ENCODE results near the gene SGSH.

Gene SGSH

DNA sequence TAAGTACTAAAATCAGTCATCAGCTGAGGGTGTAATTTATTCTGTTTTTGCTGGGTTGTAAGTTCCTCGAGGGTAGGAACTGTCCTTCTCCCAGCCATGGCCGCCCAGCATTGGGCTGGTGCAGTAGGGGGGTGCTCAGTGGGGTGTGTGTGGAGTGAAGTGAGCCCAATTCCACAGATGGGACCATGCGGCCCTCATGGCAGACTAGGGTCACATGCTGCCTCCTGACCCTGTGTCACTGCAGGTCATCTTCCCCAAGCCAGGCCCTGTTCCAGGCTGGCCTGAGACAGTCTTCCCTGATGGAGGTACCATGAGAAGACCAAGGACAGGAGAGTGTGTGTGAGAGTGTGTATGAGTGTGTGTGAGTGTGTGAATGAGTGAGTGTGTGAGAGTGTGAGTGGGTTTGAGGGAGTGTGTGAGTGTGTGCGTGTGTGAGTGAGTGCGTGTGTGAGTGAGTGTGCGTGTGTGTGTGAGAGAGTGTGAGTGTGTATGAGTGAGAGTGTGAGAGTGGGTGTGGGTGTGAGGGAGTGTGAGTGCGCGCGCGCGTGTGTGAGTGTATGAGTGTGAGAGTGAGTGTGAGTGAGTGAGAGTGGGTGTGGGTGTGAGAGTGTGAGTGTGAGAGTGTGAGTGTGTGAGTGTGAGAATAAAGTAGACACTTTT is 3.8 kb upstream of the SGSH start:
- no peak for DNase-seq

DNA sequence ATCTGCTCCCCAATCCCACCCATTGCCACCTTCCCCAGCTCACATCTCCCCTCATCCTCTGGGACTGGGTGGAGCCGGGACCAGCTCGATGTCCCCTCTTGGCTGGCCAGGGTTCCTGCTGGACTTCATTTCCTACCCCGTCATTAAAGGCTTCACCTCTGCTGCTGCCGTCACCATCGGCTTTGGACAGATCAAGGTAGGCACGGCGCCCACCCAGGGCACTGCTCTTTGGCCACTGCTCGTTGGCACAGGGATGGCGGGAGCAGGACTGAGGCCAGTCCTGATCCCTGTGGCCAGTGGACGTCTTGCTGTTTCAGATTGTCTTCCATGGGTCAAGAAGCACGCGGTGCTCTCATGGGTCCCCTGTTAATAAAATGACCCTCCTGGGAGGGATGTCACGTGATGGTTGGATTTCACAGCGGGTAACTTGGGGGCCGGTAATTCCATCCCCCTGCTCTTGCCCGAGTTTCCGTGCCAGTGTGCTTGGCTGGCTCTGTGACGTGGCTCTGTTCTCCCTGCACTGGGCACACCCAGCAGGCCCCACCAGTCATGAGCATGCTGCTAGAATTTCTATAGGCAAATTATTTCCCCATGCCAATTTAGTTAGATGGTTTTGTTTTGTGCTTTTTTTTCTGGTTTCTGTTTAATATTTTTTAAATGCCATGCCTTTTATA is 3.1 kb upstream of the SGSH start:
- no peak for DNase-seq

DNA sequence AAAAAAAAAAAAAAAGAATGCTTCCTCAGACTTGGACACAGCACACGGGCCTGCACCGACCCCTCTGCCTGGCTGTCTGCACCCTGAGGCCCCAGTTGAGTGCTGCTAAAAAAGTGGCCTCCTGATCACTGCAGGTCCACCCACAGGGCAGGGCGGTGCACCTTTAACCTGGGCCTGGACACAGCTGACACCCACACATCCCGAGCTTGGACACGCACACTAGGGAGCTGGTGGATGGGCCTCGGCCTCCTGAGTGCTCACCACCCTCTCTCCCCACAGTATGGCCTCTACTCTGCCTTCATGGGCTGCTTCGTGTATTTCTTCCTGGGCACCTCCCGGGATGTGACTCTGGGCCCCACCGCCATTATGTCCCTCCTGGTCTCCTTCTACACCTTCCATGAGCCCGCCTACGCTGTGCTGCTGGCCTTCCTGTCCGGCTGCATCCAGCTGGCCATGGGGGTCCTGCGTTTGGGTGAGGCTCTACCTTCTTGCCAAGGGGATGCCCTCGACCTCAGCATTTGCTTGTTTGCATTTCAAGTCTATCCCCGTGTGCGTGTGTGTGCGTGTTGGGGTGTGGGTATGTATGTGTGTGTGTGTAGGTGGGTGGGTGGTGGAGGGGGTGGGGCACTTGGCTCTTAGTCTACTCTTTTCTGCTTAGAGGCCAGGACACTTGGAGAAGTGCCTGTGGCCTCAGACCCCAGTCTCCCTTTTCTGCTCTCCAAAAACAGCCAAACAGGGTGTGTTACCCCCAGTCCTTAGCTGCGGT is 2.4 kb upstream of the SGSH start:
- no peak for DNase-seq

DNA sequence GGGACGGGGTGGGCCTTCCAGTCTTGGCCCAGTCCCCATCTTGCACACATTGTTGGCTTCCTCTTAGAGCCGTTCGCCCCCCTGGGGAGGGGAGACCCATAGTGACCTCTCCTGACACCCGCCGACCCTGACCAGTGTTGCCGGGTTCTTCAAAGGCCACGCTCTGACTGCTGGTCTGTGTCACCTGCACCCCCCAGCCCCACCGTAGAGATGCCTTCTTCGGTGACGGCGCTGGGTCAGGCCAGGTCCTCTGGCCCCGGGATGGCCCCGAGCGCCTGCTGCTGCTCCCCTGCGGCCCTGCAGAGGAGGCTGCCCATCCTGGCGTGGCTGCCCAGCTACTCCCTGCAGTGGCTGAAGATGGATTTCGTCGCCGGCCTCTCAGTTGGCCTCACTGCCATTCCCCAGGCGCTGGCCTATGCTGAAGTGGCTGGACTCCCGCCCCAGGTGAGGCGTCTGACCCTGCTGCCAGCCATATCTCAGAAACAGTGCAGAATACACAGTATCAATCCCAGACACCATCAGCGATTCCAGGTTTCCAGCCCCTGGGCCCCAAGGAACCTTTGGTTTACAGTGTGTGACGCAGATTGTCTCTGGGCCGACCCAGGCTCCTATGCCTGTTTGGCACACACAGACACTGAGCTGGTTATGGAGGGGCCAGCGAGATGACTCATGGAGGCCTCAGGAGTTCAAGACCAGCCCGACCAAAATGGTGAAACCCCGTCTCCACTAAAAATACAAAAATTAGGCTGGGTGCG is 1.4 kb upstream of the SGSH start:
- DNase-seq, result no peak

DNA sequence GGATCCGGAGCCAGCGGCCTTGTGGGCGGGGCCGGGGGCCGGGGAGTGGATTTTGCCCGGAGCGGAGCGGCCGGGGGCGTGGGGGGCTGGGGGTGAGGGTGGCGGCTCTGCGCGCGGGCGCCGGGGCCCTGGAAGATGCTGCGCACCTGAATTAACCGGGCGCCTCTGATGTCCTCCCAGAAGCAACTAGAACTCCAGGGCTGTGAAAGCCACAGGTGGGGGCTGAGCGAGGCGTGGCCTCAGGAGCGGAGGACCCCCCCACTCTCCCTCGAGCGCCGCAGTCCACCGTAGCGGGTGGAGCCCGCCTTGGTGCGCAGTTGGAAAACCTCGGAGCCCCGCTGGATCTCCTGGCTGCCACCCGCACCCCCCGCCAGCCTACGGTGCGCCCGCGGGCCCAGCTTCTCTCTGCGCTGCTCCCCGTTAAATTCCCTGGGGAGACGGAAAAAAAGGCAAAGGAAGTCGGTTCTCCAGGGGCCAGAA is 643 bp upstream of the SGSH start:
- no peak for DNase-seq

DNA sequence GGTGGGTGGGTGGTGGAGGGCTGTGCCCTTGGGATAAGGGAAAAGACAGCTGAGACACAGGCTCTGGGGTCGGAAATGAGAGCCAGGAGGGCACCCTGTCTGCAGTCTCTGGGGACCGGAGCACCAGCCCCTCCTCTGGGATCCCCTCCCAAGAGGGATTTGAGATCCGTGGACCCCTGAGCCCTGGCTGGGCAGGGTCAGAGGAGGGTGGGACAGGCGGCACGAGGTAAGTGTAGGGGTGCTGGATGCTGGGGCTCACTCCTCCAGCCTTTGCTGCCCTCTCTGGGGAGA is 425 bp downstream of the SGSH start:
- no peak for DNase-seq

DNA sequence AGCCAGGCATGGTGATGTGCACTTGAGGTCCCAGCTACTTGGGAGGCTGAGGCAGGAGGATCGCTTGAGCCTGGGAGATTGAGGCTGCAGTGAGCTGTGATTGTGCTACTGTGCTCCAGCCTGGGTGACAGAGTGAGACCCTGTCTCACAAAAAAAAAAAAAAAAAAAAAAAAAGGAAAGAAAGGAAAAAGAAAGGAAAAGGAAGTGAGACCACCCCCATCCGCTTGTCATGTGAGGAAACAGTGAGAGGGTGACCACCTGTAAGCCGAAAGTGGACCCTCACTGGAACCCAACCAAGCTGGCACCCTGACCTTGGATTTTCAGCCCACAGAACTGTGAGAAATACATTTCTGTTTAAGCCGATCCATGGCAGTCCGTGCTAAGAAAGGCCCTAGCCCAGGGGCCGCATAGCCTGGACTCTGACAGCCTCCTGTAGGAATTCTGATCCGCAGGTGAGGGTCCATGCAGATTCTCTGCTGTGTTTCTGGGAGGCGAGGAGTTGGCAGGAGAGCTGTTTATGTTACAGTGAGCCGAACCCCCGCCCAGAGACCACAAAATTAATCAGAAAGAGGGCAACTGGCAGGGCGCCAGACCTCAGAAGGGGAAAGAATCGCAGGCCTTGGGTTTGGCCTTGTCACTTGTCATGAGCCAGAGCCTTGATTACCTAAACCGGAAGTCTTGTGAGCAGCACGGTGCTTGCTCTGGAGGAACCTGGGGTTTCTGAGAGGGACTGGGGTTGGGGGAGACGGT is 945 bp downstream of the SGSH start:
- DNase-seq, result no peak

DNA sequence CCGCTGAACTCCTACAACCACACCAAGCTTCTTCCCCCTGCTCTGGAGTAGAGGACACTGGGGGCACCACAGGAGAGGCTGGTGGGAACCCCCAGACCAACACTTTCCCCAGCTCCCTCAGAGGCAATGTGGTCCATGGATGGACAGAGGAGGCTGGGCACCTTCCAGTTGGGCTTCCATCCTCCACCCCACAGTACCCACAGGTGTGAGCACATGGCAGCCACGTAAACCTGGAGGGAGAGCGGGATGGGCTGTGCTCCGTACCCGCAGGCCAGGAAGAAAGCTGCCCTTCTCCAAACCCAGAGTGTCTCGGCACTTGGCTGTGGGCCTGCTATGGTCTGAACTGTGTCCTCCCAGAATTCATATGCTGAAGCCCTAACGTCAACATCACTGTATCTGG is 1.7 kb downstream of the SGSH start:
- DNase-seq, result no peak

DNA sequence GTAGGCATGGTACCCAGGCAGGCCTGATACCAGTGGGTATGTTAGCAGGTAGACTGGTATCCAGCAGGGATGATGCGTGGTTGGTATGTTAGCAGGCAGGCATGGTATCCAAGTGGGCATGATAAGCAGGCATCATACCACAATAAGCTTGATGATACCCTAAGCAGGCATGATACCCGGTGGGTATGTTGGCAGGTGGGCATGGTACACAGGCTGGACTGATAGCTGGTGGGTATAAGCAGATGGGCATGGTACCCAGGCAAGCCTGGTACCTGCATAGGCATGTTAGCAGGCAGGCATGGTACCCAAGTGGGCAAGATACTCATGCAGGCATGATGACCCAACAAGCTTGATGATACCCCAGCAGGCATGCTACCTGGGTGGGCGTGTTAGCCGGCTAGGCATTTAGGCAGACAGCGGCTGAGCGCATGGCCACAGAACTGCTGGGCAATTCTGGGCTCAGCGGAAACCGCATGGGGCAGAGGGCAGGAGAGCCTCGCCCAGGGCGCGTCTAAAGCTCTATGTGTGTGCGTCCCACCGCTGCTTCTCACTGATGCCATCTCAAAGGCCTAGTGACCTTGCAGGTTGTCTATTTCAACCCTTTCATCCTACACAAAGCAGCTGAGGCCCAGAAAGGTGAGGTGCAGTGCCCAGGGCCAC is 2.3 kb downstream of the SGSH start:
- no peak for DNase-seq

DNA sequence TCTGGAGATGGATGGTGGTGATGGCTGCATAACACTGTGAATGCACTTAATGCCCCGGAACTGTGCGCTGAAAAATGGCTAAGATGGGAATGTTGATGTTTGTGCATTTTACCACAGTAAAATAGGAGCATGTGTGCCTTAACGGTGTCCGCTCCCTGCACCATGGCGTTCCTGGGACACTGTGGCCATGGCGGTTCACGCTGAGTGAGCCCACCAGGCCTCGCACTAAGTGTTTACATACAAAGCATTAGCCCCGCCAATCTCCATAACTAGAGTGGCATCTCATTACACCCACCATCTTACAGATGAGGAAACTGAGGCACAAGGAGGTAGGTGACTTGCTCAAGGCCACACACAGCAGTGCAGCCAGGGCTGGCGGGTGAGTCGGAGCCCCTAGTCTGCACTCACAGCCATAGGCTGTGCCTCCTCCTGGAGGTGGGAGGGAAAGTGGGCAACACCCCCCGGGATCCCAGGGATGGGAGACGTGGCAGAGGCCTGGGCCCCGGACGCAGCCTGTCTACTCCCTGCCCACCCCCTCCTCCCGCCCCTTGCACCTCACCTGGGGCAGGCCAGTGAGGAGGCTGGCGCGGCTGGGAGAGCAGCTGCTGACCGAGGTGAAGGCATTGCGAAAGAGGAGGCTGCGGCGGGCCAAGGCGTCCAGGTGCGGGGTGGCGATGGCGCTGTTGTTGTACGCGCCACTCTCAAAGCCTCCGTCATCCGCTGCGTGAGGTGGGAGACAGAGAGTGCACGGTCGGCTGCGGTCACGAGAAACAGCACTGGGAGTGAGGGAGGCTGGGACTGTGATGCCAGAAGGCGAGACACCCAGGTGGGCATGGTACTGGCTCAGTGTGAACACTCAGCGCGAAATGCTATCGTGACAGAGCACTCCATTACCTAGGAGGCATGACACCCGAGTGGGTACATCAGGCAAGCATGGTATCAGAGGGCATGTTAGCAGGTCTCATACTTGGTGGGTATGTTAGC is 3.4 kb downstream of the SGSH start:
- no peak for DNase-seq

DNA sequence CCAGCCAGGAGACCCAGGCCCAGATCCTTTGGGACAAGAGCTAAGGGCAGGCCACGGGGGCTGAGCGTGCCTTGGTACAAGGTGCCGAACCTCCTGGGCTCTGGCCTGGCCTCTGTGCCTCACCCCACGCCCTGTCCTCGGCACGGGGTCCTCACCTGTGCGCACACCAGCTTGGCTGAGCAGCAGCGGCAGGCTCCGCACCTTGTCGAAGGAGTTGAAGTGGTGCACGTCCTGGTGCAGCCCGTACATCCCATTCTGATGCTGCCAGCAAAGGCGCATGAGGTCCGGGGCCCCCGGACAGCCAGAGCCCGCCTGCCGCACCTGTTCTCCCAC is 5.3 kb downstream of the SGSH start:
- DNase-seq, result no peak

DNA sequence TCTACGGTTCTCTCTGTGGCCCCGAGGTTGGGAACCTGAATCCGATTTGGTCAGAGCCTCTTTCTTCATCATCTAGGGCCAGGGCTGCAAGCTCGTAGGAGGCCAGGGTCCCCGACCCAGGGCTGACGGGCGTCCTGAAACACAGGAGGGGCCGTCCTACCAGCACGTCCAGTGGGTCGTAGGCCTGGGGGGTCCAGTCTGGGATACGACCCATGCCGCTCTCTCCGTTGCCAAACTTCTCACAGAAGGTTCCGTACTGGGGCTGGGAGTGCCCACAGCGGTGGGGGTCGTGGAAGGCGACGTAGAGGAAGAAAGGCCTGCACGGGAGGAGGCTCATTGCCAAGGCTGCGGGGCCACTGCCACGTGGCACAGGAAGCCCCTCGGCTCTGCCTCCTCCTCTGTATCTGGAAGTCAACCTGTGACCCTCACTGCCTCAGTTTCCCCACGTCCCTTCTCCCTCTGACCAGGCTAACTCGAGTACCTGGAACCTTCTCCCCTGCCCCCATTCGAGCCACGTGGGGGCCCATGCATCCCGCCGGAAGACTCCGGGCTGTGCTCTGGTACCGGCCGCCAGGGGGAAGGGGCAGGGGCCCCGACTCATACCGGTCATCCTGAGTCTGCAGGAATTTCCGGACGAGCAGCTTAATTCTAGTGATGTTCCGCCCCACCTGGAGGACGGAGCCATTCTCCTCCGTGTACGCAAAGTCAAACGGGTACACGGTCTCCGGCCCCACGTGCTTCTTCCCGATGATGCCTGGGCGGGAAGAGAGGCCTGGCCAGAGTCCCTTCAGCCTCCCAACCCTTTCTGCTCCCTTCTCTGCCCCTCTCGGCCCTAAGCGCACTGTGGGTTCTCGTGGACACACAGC is 5.9 kb downstream of the SGSH start:
- no peak for DNase-seq

DNA sequence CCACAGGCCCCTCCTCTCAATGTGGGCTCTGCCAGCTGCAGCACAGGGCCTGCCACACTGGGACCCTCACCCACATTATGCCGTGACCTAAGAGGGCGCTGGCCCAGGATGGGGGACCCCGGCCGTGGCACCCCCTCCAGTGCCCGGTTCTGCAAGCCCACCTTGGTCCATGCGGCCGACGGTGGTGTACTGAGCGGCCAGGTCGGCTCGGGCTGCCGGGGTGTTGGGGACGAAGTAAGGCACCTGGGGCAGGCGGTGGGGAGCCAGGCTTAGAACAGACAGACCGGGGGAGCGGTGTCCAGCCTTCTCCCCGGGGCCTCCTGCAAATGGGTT is 6.5 kb downstream of the SGSH start:
- DNase-seq, result no peak

DNA sequence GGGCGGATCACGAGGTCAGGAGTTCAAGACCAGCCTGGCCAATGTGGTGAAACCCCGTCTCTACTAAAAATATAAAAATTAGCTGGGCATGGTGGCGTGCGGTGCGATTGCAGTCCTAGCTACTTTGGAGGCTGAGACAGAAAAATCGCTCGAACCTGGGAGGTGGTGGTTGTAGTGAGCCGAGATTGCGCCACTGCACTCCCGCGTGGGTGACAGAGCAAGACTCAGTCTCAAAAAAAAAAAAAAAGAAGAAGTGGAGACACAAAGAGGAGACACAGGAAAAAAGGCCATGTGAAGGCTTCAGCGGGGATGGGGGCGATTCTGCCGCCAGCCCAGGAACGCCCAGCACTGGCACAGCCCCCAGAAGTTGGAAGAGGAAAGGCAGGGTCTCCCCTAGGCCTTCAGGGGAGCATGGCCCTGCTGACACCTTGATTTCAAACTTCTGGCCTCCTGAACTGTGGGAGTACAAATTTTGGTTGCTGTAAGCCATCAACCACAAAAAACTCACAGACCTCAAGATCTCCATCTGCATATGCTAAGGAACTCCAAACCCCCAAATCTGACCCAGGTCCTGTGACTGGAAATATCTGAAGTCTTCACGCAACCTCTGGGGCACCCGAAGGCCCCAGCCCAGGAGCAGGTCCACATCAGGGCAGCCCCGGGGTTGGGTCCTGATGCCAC is 7.0 kb downstream of the SGSH start:
- DNase-seq, result no peak

DNA sequence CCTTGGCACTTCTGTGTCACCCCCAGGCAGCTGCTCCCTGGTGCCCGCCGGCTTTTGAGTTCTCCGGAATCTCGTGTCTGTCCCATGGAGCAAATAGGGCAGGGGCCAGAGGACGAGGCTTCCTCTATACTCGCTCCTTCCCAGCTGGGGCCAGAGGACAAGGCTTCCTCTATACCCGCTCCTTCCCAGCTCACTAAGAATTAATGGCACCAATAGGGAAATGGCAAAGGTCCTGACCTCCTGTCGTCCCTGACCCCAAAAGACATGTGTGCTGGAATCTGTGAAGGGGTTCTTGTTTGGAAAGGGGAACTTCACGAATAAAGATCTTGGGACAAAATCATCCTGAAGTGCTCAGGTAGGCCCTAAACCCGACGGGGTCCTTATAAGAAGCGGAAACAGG is 7.6 kb downstream of the SGSH start:
- no peak for DNase-seq

DNA sequence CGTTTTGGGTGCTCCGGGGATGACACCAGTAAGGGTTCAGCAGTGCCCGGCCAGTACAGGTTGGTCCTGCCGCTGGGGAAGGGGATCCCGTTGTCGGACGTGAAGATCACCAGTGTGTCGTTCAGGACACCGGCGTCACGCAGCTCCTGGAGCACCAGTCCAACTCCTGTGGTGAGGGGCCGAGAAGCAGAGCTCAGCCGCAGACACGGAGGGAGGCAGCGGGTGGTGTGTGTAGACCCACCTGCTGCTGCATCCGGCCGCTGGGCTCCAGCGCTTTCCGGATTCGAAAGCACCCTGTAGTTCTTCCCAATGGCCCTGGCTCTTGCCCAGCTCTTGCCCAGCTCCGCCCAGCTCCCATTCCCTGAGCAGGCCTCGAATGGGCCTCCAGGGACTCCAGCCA is 8.0 kb downstream of the SGSH start:
- DNase-seq, result no peak

DNA sequence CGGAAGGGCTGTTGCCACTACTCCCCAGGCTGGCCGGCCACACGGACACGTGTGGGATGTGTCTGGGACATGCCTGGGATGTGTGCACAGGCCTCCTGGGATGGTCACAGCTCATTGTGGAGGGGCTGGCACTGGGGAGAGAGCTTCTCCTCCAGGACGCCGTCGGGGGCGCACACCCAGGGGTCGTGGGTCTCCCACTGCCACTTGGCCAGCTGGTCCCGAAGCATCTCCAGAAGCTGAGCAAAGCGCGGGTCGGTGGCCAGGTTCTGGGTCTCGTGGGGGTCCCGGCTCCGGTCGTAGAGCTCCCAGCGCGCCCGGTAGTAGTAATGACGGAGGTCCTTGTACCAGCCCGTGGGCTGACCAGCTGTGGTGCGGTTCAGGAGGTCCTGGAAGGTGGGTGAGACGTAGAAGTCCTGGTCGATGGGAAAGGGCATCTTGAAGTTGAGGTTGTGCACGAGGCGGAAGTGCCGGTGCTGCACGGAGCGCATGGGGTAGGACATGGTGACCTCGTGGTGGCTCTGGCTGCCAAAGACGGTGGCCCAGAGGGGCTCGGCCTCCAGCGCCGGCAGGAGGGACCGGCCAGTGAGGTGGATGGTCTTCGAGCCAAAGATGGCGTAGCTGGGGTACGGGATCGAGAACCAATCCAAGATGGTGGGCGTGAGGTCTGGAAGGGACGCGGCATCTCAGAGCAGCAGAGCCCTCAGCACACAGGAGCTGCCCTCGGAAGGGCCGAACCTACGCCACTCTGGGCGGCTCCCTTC is 9.6 kb downstream of the SGSH start:
- no peak for DNase-seq

DNA sequence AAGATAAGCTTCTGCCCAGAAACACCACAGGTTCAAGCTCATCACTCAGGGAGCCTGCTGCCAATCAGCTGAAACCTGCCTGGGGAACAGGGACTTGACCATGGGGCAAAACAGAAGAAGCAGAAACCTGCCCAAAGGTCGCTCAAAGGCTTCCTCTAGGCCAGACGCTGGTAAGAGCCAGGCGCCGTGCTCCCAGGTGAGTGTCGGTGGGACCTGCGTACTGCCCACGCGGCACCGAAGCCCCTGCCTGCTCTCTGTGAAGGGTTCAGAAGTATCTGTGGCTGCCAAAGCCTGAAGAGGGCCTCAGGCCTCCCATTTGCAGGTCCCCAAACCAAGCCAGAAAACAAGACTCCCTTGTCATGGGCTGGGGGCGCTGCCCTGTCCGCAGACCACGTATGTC is 10.4 kb downstream of the SGSH start:
- no peak for DNase-seq

DNA sequence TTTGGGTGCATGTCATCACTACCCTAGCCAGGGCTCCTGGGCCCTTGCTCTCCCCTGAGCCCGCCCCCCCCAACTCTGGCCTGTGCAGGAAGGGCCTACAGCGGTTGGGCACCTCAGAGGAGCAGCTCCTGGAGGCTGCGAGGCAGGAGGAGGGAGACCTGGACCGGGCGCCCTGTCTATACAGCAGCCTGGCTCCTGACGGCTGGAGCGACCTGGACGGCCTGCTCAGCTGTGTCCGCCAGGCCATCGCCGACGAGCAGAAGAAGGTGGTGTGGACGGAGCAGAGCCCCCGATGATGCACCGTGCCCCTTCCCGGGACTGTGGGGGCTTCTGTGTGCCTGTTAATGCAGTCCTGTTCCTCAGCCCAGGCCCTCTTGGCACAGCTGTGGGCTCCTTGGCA is 12.1 kb downstream of the SGSH start:
- DNase-seq, result no peak

All from DMS 273 treated with DMSO at 0.1 percent for 48 hours (cell line).